BLaER1 treated with 17β-estradiol and CSF1 and Interleukin-3, amounts not matched to agents 10 nM and 100 nM (cell line): ENCODE results near the gene ATP4A.
"Not testable (repeated sequence)": the region's sequence is repeated elsewhere in the genome, so short reads cannot be mapped to it uniquely, and the experiment has no call there.

Experiments used
- H3K27ac ChIP-seq, 11 experiments: shearing (Covaris generic); formaldehyde crosslinking; 2 replicates each; pipeline ENCODE4 v1.8.1; 2022
- H3K27me3 ChIP-seq, 11 experiments: shearing (Covaris generic); formaldehyde crosslinking; 2 replicates each; pipeline ENCODE4 v1.8.1; 2022
- H3K36me3 ChIP-seq, 11 experiments: shearing (Covaris generic); formaldehyde crosslinking; 2 replicates each; pipeline ENCODE4 v1.8.1; 2022
- H3K4me1 ChIP-seq, 10 experiments: shearing (Covaris generic); formaldehyde crosslinking; 2 replicates each; pipeline ENCODE4 v1.8.1; 2022
- H3K4me2 ChIP-seq, 11 experiments: shearing (Covaris generic); formaldehyde crosslinking; 2 replicates each; pipeline ENCODE4 v1.8.1; 2022
- H3K4me3 ChIP-seq, 10 experiments: shearing (Covaris generic); formaldehyde crosslinking; 2 replicates each; pipeline ENCODE4 v1.8.1; 2022
- H3K9ac ChIP-seq, 11 experiments: shearing (Covaris generic); formaldehyde crosslinking; 2 replicates each; pipeline ENCODE4 v1.8.1; 2022
- H3K9me3 ChIP-seq, 11 experiments: shearing (Covaris generic); formaldehyde crosslinking; replicated peaks in 1 of 11; 2 replicates each; pipeline ENCODE4 v1.8.1; 2022
- H4K20me1 ChIP-seq, 11 experiments: shearing (Covaris generic); formaldehyde crosslinking; 2 replicates each; pipeline ENCODE4 v1.8.1; 2022
- Cebpa-rat ChIP-seq, 11 experiments: shearing (Covaris generic); IDR thresholded peaks; 2 replicates each; pipeline ENCODE4 v1.8.1; 2022

ATP4A gene

GRCh38 chr19:35563207-35563829, at the start of gene ATP4A:
Gene ATP4A (minus strand): TSS chr19:35563658. CDS start chr19:35563629, 29 bp downstream.
- no peaks in the 10 kb centered on the region for H3K36me3 ChIP-seq
- no peak within 1 kb of the TSS for H3K4me3 ChIP-seq
- no peak within 1 kb of the TSS for H3K4me2 ChIP-seq
- no peak within 1 kb of the TSS for H3K9ac ChIP-seq
- no peak for TF ChIP-seq Cebpa-rat (IDR thresholded peaks at IDR 0.05)
- H3K27ac ChIP-seq, result no peak within 1 kb of the TSS
- H3K9me3 ChIP-seq, result no peaks in the 10 kb centered on the region
- H4K20me1 ChIP-seq, result peaks cover 0 to 17% (median 0%) of the 10 kb centered on the region in 11 experiments; a peak in 5 of 22 replicates
- H3K27me3 ChIP-seq, result peaks cover 0 to 5% (median 0%) of the 10 kb centered on the region in 11 experiments; a peak in 4 of 22 replicates
- peaks cover 9 to 15% (median 14%) of the 10 kb centered on the region in 10 experiments for H3K4me1 ChIP-seq

GRCh38 chr19:35612559-35613321, 49.3 kb upstream of the ATP4A start, which contains the start of gene HAUS5:
Gene HAUS5 (plus strand): TSS chr19:35612735. CDS start chr19:35612795, 60 bp downstream.
- Histone ChIP-seq H3K27ac (peak within 1 kb of the TSS; percentile 28 to 89 (median 84); a peak in 20 of 22 replicates), H3K9ac (peak within 1 kb of the TSS; percentile 77 to 92 (median 88)), H3K4me1 (peaks cover 14 to 30% (median 18%) of the 10 kb centered on the region in 10 experiments; a peak in 19 of 20 replicates), H3K36me3 (peaks cover 0 to 33% (median 24%) of the 10 kb centered on the region in 11 experiments; a peak in 18 of 22 replicates), H3K4me3 (peak within 1 kb of the TSS; percentile 69 to 89 (median 76)), H3K9me3 (peaks cover 11 to 15% (median 11%) of the 10 kb centered on the region in 11 experiments), H3K4me2 (peak within 1 kb of the TSS; percentile 80 to 96 (median 93)), H3K27me3 (no peaks in the 10 kb centered on the region), H4K20me1 (no peaks in the 10 kb centered on the region)
- TF ChIP-seq Cebpa-rat (IDR thresholded peaks at IDR 0.05), result no peak

DNA sequence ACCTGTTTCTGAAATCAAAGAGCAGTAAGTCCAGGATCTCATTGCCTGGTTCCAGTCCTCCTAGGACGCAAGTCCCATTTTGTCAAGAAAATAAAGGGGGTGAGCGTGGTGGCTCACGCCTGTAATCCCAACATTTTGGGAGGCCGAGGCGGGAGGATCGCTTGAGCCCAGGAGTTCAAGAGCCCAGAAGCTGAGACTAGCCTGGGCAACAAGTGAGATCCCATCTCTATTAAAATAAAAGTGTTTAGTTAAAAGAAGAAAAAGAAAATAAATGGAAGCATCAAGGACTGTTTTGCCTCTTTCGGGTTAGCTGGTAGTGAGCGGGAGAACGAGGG, 48.7 kb upstream of the ATP4A start:
- no peaks in the 10 kb centered on the region for H3K27me3 ChIP-seq
- no peaks in the 10 kb centered on the region for H4K20me1 ChIP-seq
- H3K9me3 ChIP-seq, result peaks cover 16 to 20% (median 17%) of the 10 kb centered on the region in 11 experiments
- H3K9ac ChIP-seq, result peak overlapping the region; percentile 77 to 92 (median 88); a peak in 18 of 22 replicates
- no peak for TF ChIP-seq Cebpa-rat (IDR thresholded peaks at IDR 0.05)
- peaks cover 0 to 28% (median 19%) of the 10 kb centered on the region in 11 experiments; a peak in 18 of 22 replicates for H3K36me3 ChIP-seq
- peaks cover 14 to 30% (median 18%) of the 10 kb centered on the region in 10 experiments; a peak in 19 of 20 replicates for H3K4me1 ChIP-seq
- H3K4me3 ChIP-seq, result peak overlapping the region; percentile 69 to 89 (median 76)
- peak overlapping the region in 6 of 11 experiments; percentile 78 to 89 (median 84); a peak in 9 of 22 replicates for H3K27ac ChIP-seq
- H3K4me2 ChIP-seq, result peak overlapping the region; percentile 80 to 96 (median 93)

DNA sequence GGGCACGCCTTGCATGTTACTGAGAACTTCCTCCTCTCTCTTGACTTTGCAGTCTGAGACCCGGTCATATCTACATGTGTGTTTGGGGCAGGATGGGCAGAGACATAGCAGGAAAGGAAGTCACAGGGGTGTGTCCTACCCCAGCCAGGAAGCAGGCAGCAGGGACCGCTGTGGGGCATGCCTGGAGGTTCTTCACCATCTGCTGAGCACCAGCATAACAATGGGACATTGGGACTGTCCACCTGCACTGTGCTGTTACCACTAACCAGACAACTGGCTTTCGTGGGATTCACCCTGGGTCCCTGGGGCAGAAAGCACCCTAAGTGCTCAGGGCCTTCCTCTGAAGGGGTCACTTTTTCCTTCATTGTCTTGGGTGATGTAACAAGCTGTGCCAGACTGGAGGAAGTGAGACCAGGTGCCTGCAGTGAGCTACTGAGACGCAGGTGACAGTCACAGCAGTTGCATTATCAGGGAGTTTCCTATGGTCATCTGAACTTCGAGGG, 46.4 kb upstream of the ATP4A start:
- Histone ChIP-seq H3K9ac (no peak overlapping the region), H4K20me1 (no peaks in the 10 kb centered on the region), H3K4me2 (peak overlapping the region in 6 of 11 experiments; percentile 4 to 52 (median 30); a peak in 10 of 22 replicates), H3K36me3 (peaks cover 0 to 6% (median 2%) of the 10 kb centered on the region in 11 experiments; a peak in 15 of 22 replicates), H3K9me3 (peaks cover 30 to 38% (median 34%) of the 10 kb centered on the region in 11 experiments), H3K4me3 (no peak overlapping the region), H3K4me1 (peaks cover 14 to 30% (median 18%) of the 10 kb centered on the region in 10 experiments; a peak in 19 of 20 replicates), H3K27ac (no peak overlapping the region), H3K27me3 (no peaks in the 10 kb centered on the region)
- no peak for TF ChIP-seq Cebpa-rat (IDR thresholded peaks at IDR 0.05)

DNA sequence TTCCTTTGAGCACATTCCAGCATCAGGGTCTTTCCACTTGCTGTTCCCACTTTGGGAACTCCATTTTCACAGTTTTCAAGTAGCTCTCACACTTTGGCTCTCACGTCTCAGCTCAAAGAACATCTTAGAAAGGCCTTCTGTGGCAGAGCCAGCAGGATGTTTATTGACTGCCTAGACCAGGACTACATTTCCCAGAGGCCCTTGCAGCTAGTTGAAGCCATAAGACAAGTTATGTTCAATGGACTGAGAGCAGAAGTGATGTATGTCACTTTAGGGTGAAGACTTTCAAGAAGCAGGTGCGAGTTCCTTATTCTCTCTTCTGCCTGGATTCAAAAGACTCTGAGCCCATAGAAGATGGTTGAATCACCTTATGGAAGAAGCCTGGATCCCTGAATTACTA, 44.8 kb upstream of the ATP4A start:
- Histone ChIP-seq H3K9me3 (peaks cover 30 to 38% (median 34%) of the 10 kb centered on the region in 11 experiments), H3K4me1 (peaks cover 9 to 24% (median 15%) of the 10 kb centered on the region in 10 experiments; a peak in 19 of 20 replicates), H3K4me2 (no peak overlapping the region), H3K9ac (no peak overlapping the region), H4K20me1 (no peaks in the 10 kb centered on the region), H3K36me3 (no peaks in the 10 kb centered on the region), H3K4me3 (no peak overlapping the region), H3K27ac (no peak overlapping the region), H3K27me3 (no peaks in the 10 kb centered on the region)
- no peak for TF ChIP-seq Cebpa-rat (IDR thresholded peaks at IDR 0.05)

- Histone ChIP-seq H3K27ac (no peak overlapping the region), H3K9ac (no peak overlapping the region), H3K9me3 (peaks cover 30 to 38% (median 34%) of the 10 kb centered on the region in 11 experiments), H3K4me1 (peaks cover 6 to 19% (median 11%) of the 10 kb centered on the region in 10 experiments; a peak in 17 of 20 replicates), H3K4me3 (no peak overlapping the region), H4K20me1 (no peaks in the 10 kb centered on the region), H3K27me3 (no peaks in the 10 kb centered on the region), H3K36me3 (no peaks in the 10 kb centered on the region), H3K4me2 (no peak overlapping the region)
- no peak for TF ChIP-seq Cebpa-rat (IDR thresholded peaks at IDR 0.05)
These were observed 44.2 kb upstream of the ATP4A start for GRCh38 chr19:35607661-35608060.

DNA sequence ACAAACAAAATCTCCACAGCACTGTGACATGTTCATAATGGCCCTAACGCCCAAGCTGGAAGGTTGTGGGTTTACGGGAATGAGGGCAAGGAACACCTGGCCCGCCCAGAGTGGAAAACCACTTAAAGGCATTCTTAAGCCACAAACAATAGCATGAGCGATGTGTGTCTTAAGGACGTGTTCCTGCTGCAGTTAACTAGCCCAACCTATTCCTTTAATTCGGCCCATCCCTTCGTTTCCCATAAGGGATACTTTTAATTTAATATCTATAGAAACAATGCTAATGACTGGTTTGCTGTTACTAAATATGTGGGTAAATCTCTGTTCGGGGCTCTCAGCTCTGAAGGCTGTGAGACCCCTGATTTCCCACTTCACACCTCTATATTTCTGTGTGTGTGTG, 43.7 kb upstream of the ATP4A start:
- H3K4me2 ChIP-seq, H3K27ac ChIP-seq, H3K36me3 ChIP-seq, H4K20me1 ChIP-seq, H3K9ac ChIP-seq, H3K27me3 ChIP-seq, H3K4me3 ChIP-seq: not testable (repeated sequence)
- H3K4me1 ChIP-seq, result peaks cover 4 to 17% (median 9%) of the 10 kb centered on the region in 10 experiments; a peak in 17 of 20 replicates
- peaks cover 30 to 38% (median 34%) of the 10 kb centered on the region in 11 experiments for H3K9me3 ChIP-seq

GRCh38 chr19:35604436-35604835, 41.0 kb upstream of the ATP4A start:
- not testable (repeated sequence) for H3K9ac ChIP-seq, H3K4me1 ChIP-seq, H3K36me3 ChIP-seq, H3K4me3 ChIP-seq, H3K27me3 ChIP-seq, H3K4me2 ChIP-seq, H3K27ac ChIP-seq, H4K20me1 ChIP-seq
- H3K9me3 ChIP-seq, result peaks cover 30 to 38% (median 34%) of the 10 kb centered on the region in 11 experiments

- Histone ChIP-seq H4K20me1 (no peaks in the 10 kb centered on the region), H3K27ac (no peak overlapping the region), H3K27me3 (no peaks in the 10 kb centered on the region), H3K36me3 (no peaks in the 10 kb centered on the region), H3K4me2 (no peak overlapping the region), H3K4me1 (no peaks in the 10 kb centered on the region), H3K9ac (no peak overlapping the region), H3K4me3 (no peak overlapping the region), H3K9me3 (peaks cover 11 to 16% (median 14%) of the 10 kb centered on the region in 11 experiments)
- no peak for TF ChIP-seq Cebpa-rat (IDR thresholded peaks at IDR 0.05)
These were observed 38.5 kb upstream of the ATP4A start for GRCh38 chr19:35601971-35602370.
